GM23338 (cell line): ENCODE data around the gene MED13L. TPM values are rescaled to one million over a fixed set of nuclear protein-coding genes. Genes with fewer than 3 reads are reported as not detected.

Experiments used
- ATAC-seq: fragments of 200-7000 bp; cut with Tn5 transposase; 3 replicates; pipeline ENCODE4 v1.9.1; 2020
- DNase-seq: peaks from one replicate; pipeline ENCODE4 v3.0.0-alpha.2; 2015; ENCODE audit warnings: low spot score
- H2AFZ ChIP-seq: fragments of 200-600 bp; sonication (generic); 2 replicates; pipeline ENCODE4 v1.8.0; 2016; ENCODE audit warnings: antibody characterized with exemption, mild to moderate bottlenecking, moderate library complexity
- H3F3A ChIP-seq: fragments of 200-600 bp; sonication (generic); replicated peaks from 2 replicates; pipeline ENCODE4 v1.8.0; 2017; ENCODE audit warnings: antibody characterized with exemption, mixed run types, low read depth
- H3K27ac ChIP-seq: fragments of 200-600 bp; sonication (generic); 2 replicates; pipeline ENCODE4 v1.6.1; 2016; ENCODE audit warnings: low read depth
- H3K27me3 ChIP-seq: fragments of 200-600 bp; sonication (generic); 2 replicates; pipeline ENCODE4 v1.8.0; 2016; ENCODE audit warnings: mild to moderate bottlenecking, mixed run types, moderate library complexity; ENCODE audit not compliant: insufficient read depth
- H3K36me3 ChIP-seq: fragments of 200-600 bp; sonication (generic); 2 replicates; pipeline ENCODE4 v1.8.0; 2016; ENCODE audit warnings: mild to moderate bottlenecking; ENCODE audit not compliant: insufficient read depth
- H3K4me1 ChIP-seq: fragments of 200-600 bp; sonication (generic); 2 replicates; pipeline ENCODE4 v1.8.0; 2016; ENCODE audit warnings: mild to moderate bottlenecking, moderate library complexity; ENCODE audit not compliant: insufficient read depth
- H3K4me2 ChIP-seq: fragments of 200-600 bp; sonication (generic); 2 replicates; pipeline ENCODE4 v1.7.1; 2017; ENCODE audit warnings: mixed run types
- H3K4me3 ChIP-seq: fragments of 200-600 bp; sonication (generic); 2 replicates; pipeline ENCODE4 v1.6.1; 2016; ENCODE audit warnings: mixed run types
- H3K79me2 ChIP-seq: fragments of 200-600 bp; sonication (generic); replicated peaks from 2 replicates; pipeline ENCODE4 v1.8.0; 2017; ENCODE audit warnings: mild to moderate bottlenecking; ENCODE audit not compliant: insufficient read depth
- H3K9me2 ChIP-seq: fragments of 200-600 bp; sonication (generic); 2 replicates; pipeline ENCODE4 v1.8.0; 2017; ENCODE audit not compliant: insufficient read depth
- H4K20me1 ChIP-seq: fragments of 200-600 bp; sonication (generic); replicated peaks from 2 replicates; pipeline ENCODE4 v1.8.0; 2017; ENCODE audit warnings: mild to moderate bottlenecking; ENCODE audit not compliant: insufficient read depth
- H3K27ac Mint-ChIP-seq: 2 replicates; pipeline ENCODE4 v1.8.0; 2020; ENCODE audit warnings: inconsistent platforms, mild to moderate bottlenecking, moderate library complexity, mixed read lengths
- H3K27me3 Mint-ChIP-seq: 3 replicates; pipeline ENCODE4 v1.8.0; 2022; ENCODE audit warnings: low read depth, mild to moderate bottlenecking, moderate library complexity, mixed read lengths, inconsistent platforms; ENCODE audit not compliant: insufficient read depth, poor library complexity
- H3K36me3 Mint-ChIP-seq: 3 replicates; pipeline ENCODE4 v1.8.0; 2021; ENCODE audit warnings: low read depth, mild to moderate bottlenecking, inconsistent platforms, moderate library complexity, mixed read lengths
- H3K4me1 Mint-ChIP-seq: 3 replicates; pipeline ENCODE4 v1.8.0; 2020; ENCODE audit warnings: mild to moderate bottlenecking, inconsistent platforms, mixed read lengths
- H3K4me3 Mint-ChIP-seq: 3 replicates; pipeline ENCODE4 v1.8.0; 2021; ENCODE audit warnings: moderate library complexity, mild to moderate bottlenecking, inconsistent platforms, mixed read lengths
- H3K9me3 Mint-ChIP-seq: 3 replicates; pipeline ENCODE4 v1.8.0; 2020; ENCODE audit warnings: moderate library complexity, mild to moderate bottlenecking, inconsistent platforms, mixed read lengths
- CREB1 ChIP-seq: fragments of 250-450 bp; sonication (Bioruptor Pico); IDR thresholded peaks from 2 replicates; pipeline ENCODE4 v1.5.0; 2020; ENCODE audit warnings: low read depth, mild to moderate bottlenecking, moderate library complexity
- EZH2 ChIP-seq: fragments of 200-600 bp; sonication (generic); IDR thresholded peaks from one replicate; pipeline ENCODE4 v1.8.0; 2017; ENCODE audit warnings: antibody characterized with exemption, mild to moderate bottlenecking, low read depth; ENCODE audit not compliant: unreplicated experiment
- JUNB ChIP-seq: IDR thresholded peaks from one replicate; pipeline ENCODE4 v1.6.1; 2016; ENCODE audit warnings: antibody characterized with exemption; ENCODE audit not compliant: unreplicated experiment
- NANOG ChIP-seq: IDR thresholded peaks from 2 replicates; pipeline ENCODE4 v1.6.1; 2016; ENCODE audit warnings: antibody characterized with exemption, borderline replicate concordance
- POLR2AphosphoS5 ChIP-seq: IDR thresholded peaks from 2 replicates; pipeline ENCODE4 v1.6.1; 2016; ENCODE audit warnings: antibody characterized with exemption, low read depth
- STAT1 ChIP-seq: IDR thresholded peaks from one replicate; pipeline ENCODE4 v1.6.1; 2016; ENCODE audit warnings: antibody characterized with exemption; ENCODE audit not compliant: unreplicated experiment
- ZNF114 ChIP-seq: fragments of 250-450 bp; sonication (Bioruptor Pico); IDR thresholded peaks from 2 replicates; pipeline ENCODE4 v1.5.0; 2020; ENCODE audit warnings: mild to moderate bottlenecking, moderate library complexity
- ZNF331 ChIP-seq: fragments of 250-450 bp; sonication (Bioruptor Pico); IDR thresholded peaks from 2 replicates; pipeline ENCODE4 v1.5.0; 2020; ENCODE audit warnings: low read depth, mild to moderate bottlenecking, moderate library complexity
- polyA plus RNA-seq: library from polyadenylated mRNA; unstranded; fragments of >200 nt; fragmentation: Nextera tagmentation; extraction: Ambion mirVana; gene quantifications from 2 replicates; pipeline ENCODE4 v1.2.1, GENCODE V29; 2016
- total RNA-seq: library from RNA; depleted of rRNA; stranded (reverse); fragments of >200 nt; shearing (Covaris generic); gene quantifications from 2 replicates; pipeline ENCODE4 v1.2.3, GENCODE V29; 2014
- TF ChIP-seq, protein P1 (sequence below): IDR thresholded peaks from 2 replicates; pipeline ENCODE4 v1.6.1; 2016; ENCODE audit warnings: antibody characterized with exemption
- TF ChIP-seq, protein P2 (sequence below), 2 experiments: fragments of 200-600 bp in 1 of 2; sonication (generic) in 1 of 2; conservative IDR thresholded peaks; 2 replicates each; pipeline versions ENCODE4 v1.5.1 to v1.6.1; 2016 to 2017; ENCODE audit warnings: antibody characterized with exemption in 2 of 2, low read depth in 2 of 2, mild to moderate bottlenecking in 2 of 2, moderate library complexity in 1 of 2

MED13L gene
- total and polyA plus RNA-seq, 2 experiments from 2014 or later, result 20.9 to 73.6 TPM

DNA sequence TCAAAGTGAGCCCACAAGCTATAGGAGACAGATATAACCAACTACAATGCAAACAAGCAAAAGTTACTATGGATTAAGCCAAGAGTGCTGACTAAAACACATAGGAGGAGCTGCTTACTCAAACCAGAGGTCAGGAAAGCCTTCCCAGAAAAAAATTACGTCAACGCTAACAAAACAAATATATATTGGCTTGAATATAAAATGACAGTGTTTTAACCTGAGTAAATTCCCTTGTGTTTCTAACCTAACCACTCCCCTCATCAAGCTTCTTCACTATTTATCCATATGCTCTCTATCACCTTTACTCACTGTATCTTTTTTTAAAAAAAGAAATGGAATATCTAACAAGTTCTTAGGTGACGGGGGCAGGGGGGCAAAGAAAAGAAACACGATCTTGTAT is 115.9 kb downstream of the MED13L start:
- peaks cover 48% of the 10 kb centered on the region for H3K4me1 Mint-ChIP-seq
- H3K4me3 ChIP-seq, result no peak overlapping the region

DNA sequence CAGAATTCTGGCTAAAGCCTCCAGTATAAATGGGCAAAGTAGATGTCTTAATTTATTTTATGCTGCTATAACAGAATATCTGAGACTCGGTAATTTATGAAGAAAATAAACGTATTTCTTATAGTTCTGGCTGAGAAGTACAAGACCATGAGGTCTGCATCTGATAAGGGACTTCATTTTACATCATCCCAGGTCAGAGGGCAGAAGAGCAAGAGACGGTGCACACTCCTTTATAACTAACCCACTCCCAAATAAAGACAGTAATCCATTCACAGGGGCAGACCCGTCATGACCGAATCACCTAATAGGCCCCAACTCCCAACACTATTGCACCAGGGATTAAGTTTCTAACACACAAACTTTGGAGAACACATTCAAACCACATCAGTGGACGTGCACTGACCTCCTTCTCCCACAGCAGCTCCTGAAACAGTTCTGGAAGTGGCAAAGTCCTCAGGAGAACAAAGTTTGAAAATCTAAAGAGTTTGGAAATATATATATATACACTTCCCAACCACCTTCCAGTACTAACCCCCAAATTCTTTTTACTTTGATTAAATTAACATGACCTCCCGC is 116.5 kb downstream of the MED13L start:
- TF ChIP-seq, protein P1, sequence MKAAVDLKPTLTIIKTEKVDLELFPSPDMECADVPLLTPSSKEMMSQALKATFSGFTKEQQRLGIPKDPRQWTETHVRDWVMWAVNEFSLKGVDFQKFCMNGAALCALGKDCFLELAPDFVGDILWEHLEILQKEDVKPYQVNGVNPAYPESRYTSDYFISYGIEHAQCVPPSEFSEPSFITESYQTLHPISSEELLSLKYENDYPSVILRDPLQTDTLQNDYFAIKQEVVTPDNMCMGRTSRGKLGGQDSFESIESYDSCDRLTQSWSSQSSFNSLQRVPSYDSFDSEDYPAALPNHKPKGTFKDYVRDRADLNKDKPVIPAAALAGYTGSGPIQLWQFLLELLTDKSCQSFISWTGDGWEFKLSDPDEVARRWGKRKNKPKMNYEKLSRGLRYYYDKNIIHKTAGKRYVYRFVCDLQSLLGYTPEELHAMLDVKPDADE, result no peak
- no peaks in the 10 kb centered on the region for H3K36me3 ChIP-seq
- ATAC-seq, result no peak
- Mint-ChIP-seq H3K4me3 (no peak overlapping the region), H3K27ac (peak overlapping the region; percentile 69), H3K9me3 (no peaks in the 10 kb centered on the region), H3K4me1 (peaks cover 48% of the 10 kb centered on the region), H3K27me3 (no peaks in the 10 kb centered on the region), H3K36me3 (no peaks in the 10 kb centered on the region)
- H2AFZ ChIP-seq, result no peak overlapping the region
- peaks cover 100% of the 10 kb centered on the region for H3K79me2 ChIP-seq
- H3K27me3 ChIP-seq, result no peaks in the 10 kb centered on the region
- peaks cover 54% of the 10 kb centered on the region for H3K4me1 ChIP-seq
- H3K27ac ChIP-seq, result no peak overlapping the region
- 0 out of 2 replicates have a peak, but pooled peaks cover 2% of the 10 kb centered on the region for H4K20me1 ChIP-seq
- peak overlapping the region; percentile 8; the same call in 1 of the 2 replicates for H3K4me2 ChIP-seq
- H3K9me2 ChIP-seq, result no peaks in the 10 kb centered on the region
- no peaks in the 10 kb centered on the region for H3F3A ChIP-seq
- H3K4me3 ChIP-seq, result no peak overlapping the region
- no peak for DNase-seq

More for the DNA sequence above, 115.9 kb downstream of the MED13L start:
- H3K9me2 ChIP-seq, result no peaks in the 10 kb centered on the region
- no peak for TF ChIP-seq STAT1
- TF ChIP-seq, protein P1, result no peak
- no peak for TF ChIP-seq NANOG
- TF ChIP-seq POLR2AphosphoS5, result no peak
- no peak for TF ChIP-seq JUNB
- no peak overlapping the region for H2AFZ ChIP-seq
- Mint-ChIP-seq H3K27ac (peak overlapping the region; percentile 69; the same call in 1 of the 2 replicates), H3K4me3 (no peak overlapping the region), H3K9me3 (no peaks in the 10 kb centered on the region), H3K27me3 (no peaks in the 10 kb centered on the region), H3K36me3 (no peaks in the 10 kb centered on the region)
- no peaks in the 10 kb centered on the region for H3K27me3 ChIP-seq
- ATAC-seq (peak; percentile 12; the same call in 2 of the 3 replicates), DNase-seq (no peak)
- H3K4me2 ChIP-seq, result peak overlapping the region; percentile 8; the same call in 1 of the 2 replicates
- H3F3A ChIP-seq, result no peaks in the 10 kb centered on the region
- 0 out of 2 replicates have a peak overlapping the region, but pooled peaks have one; percentile 3 for H3K27ac ChIP-seq
- peaks cover 100% of the 10 kb centered on the region for H3K79me2 ChIP-seq
- no peaks in the 10 kb centered on the region for H3K36me3 ChIP-seq
- H4K20me1 ChIP-seq, result 0 out of 2 replicates have a peak, but pooled peaks cover 2% of the 10 kb centered on the region
- H3K4me1 ChIP-seq, result peaks cover 52% of the 10 kb centered on the region

DNA sequence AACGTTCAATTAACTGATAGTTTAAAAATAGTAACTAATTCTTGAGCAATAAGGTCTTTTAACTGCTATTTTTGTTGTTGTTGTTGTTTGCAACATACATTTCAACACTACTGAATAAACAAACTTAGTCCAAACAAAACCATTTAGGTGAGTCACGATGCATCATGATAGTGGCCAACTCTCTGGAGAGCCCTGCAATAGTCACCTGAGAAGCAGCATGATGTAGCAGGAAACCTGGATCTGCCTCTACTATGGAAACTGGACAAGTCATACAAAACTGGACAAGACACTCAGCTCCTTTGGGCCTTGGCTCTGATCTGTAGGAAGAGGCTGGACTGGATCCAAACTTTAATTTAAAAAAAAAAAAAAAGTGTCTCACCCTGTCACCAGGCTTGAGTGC is 117.3 kb downstream of the MED13L start:
- peaks cover 58% of the 10 kb centered on the region for H3K4me1 ChIP-seq
- H3F3A ChIP-seq, result no peaks in the 10 kb centered on the region
- Mint-ChIP-seq H3K27ac (no peak overlapping the region), H3K9me3 (no peaks in the 10 kb centered on the region), H3K4me1 (peaks cover 44% of the 10 kb centered on the region), H3K4me3 (no peak overlapping the region), H3K27me3 (no peaks in the 10 kb centered on the region), H3K36me3 (no peaks in the 10 kb centered on the region)
- 0 out of 2 replicates have a peak, but pooled peaks cover 2% of the 10 kb centered on the region for H4K20me1 ChIP-seq
- H3K4me2 ChIP-seq, result no peak overlapping the region
- H3K27ac ChIP-seq, result no peak overlapping the region
- DNase-seq (no peak), ATAC-seq (no peak)
- H3K9me2 ChIP-seq, result no peaks in the 10 kb centered on the region
- H3K4me3 ChIP-seq, result no peak overlapping the region
- no peaks in the 10 kb centered on the region for H3K27me3 ChIP-seq
- H2AFZ ChIP-seq, result no peak overlapping the region
- H3K36me3 ChIP-seq, result no peaks in the 10 kb centered on the region
- peaks cover 100% of the 10 kb centered on the region for H3K79me2 ChIP-seq
- TF ChIP-seq, protein P2, sequence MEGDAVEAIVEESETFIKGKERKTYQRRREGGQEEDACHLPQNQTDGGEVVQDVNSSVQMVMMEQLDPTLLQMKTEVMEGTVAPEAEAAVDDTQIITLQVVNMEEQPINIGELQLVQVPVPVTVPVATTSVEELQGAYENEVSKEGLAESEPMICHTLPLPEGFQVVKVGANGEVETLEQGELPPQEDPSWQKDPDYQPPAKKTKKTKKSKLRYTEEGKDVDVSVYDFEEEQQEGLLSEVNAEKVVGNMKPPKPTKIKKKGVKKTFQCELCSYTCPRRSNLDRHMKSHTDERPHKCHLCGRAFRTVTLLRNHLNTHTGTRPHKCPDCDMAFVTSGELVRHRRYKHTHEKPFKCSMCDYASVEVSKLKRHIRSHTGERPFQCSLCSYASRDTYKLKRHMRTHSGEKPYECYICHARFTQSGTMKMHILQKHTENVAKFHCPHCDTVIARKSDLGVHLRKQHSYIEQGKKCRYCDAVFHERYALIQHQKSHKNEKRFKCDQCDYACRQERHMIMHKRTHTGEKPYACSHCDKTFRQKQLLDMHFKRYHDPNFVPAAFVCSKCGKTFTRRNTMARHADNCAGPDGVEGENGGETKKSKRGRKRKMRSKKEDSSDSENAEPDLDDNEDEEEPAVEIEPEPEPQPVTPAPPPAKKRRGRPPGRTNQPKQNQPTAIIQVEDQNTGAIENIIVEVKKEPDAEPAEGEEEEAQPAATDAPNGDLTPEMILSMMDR (conservative IDR thresholded peaks at IDR 0.05; ENCODE audit: low read depth in 2 of 2), result no peak
- TF ChIP-seq NANOG (no peak), ZNF331 (CRISPR knock-in tag) (no peak), JUNB (no peak), EZH2 (no peak), ZNF114 (CRISPR knock-in tag) (no peak), CREB1 (CRISPR knock-in tag) (no peak)
- TF ChIP-seq, protein P1, result no peak
